Esophagus (tissue), 2 donors: ENCODE results near the gene POLR2I. TPM values are rescaled to one million over a fixed set of nuclear protein-coding genes. Genes with fewer than 3 reads are reported as not detected.

Experiments used
- H3K27ac ChIP-seq, 2 donors: one replicate each; pipeline ENCODE4 v1.5.1; 2013; ENCODE audit warnings: low read depth in 2 of 2, mild to moderate bottlenecking in 2 of 2, inconsistent platforms in 1 of 2, low read length in 1 of 2, moderate library complexity in 1 of 2
- H3K27me3 ChIP-seq, 2 donors: one replicate each; pipeline ENCODE4 v1.6.1; 2013; ENCODE audit warnings: low read length in 2 of 2, control low read depth in 1 of 2, mild to moderate bottlenecking in 1 of 2; ENCODE audit not compliant: insufficient read depth in 2 of 2, control insufficient read depth in 1 of 2
- H3K36me3 ChIP-seq, 2 donors: one replicate each; pipeline ENCODE4 v1.6.1; 2013; ENCODE audit warnings: low read length in 1 of 2; ENCODE audit not compliant: control insufficient read depth in 2 of 2, insufficient read depth in 2 of 2
- H3K4me1 ChIP-seq, 2 donors: one replicate each; pipeline ENCODE4 v1.6.1; 2013; ENCODE audit warnings: low read length in 1 of 2; ENCODE audit not compliant: control insufficient read depth in 2 of 2, insufficient read depth in 2 of 2
- H3K4me3 ChIP-seq, 2 donors: one replicate each; pipeline ENCODE4 v1.5.1; 2013; ENCODE audit warnings: low read length in 2 of 2, mild to moderate bottlenecking in 2 of 2, low read depth in 1 of 2, moderate library complexity in 1 of 2
- H3K9me3 ChIP-seq, 2 donors: one replicate each; pipeline ENCODE4 v1.6.1; 2013; ENCODE audit warnings: mild to moderate bottlenecking in 2 of 2, low read depth in 1 of 2, low read length in 1 of 2, moderate library complexity in 1 of 2; ENCODE audit not compliant: control insufficient read depth in 2 of 2, insufficient read depth in 1 of 2
- WGBS, 2 donors: extraction: QIAGEN DNeasy Blood & Tissue Kit; methylation state at CpG; one replicate each; pipeline ENCODE4 v1.1.7; 2013; 5-methylcytosine and 5-hydroxymethylcytosine counted together
- polyA plus RNA-seq, 2 donors: library from polyadenylated mRNA; stranded (reverse); fragments of 200-250 nt; gene quantifications; one replicate each; pipeline ENCODE4 v1.2.3, GENCODE V29; 2013
- donor health status: healthy with polysubstance abuse.
- donor health status: Bipolar disorder and iron deficiency.

The POLR2I gene
- polyA plus RNA-seq = 10 to 100 TPM; 66.7 to 77.8 TPM

- Histone ChIP-seq H3K4me1 (peaks cover 0 to 18% of the 10 kb centered on the region in 2 donors), H3K4me3 (peak within 1 kb of the TSS; percentile 75 to 79), H3K36me3 (peaks cover 3 to 22% of the 10 kb centered on the region in 2 donors), H3K27me3 (no peaks in the 10 kb centered on the region), H3K9me3 (no peaks in the 10 kb centered on the region), H3K27ac (peak within 1 kb of the TSS; percentile 94 to 97)
- WGBS, 2 donors = 0% methylated on average over 60 of the region's 60 CpGs
Observed at GRCh38 chr19:36114721-36115452, at the start of gene POLR2I. TSS of gene POLR2I (minus strand) at chr19:36114875. CDS start at chr19:36114856, 19 bp downstream.

GRCh38 chr19:36163813-36164212 lies 49.1 kb upstream of the POLR2I start:
- WGBS, 2 donors = 96 to 97% methylated on average over 12 of the region's 12 CpGs
- no peak overlapping the region for H3K27ac ChIP-seq
- no peak overlapping the region for H3K4me3 ChIP-seq
- peaks cover 0 to 12% of the 10 kb centered on the region in 2 donors for H3K36me3 ChIP-seq
- H3K27me3 ChIP-seq = no peaks in the 10 kb centered on the region
- no peaks in the 10 kb centered on the region for H3K4me1 ChIP-seq
- H3K9me3 ChIP-seq = no peaks in the 10 kb centered on the region

- peak overlapping the region; percentile 63 to 90 for H3K27ac ChIP-seq
Observed at GRCh38 chr19:36160821-36161596, 46.3 kb upstream of the POLR2I start.

GRCh38 chr19:36153126-36153525 lies 38.5 kb upstream of the POLR2I start:
- Histone ChIP-seq H3K4me3 (no peak overlapping the region), H3K36me3 (peaks cover 3 to 19% of the 10 kb centered on the region in 2 donors), H3K9me3 (no peaks in the 10 kb centered on the region), H3K27me3 (no peaks in the 10 kb centered on the region), H3K4me1 (peaks cover 2 to 10% of the 10 kb centered on the region in 2 donors), H3K27ac (peak overlapping the region; percentile 81 to 83)
- 90 to 95% methylated on average over 10 of the region's 10 CpGs for WGBS, 2 donors

More at GRCh38 chr19:36160821-36161596, 46.3 kb upstream of the POLR2I start:
- H3K27me3 ChIP-seq = no peaks in the 10 kb centered on the region
- no peaks in the 10 kb centered on the region for H3K9me3 ChIP-seq
- peak overlapping the region in 1 of 2 donors; percentile 2 for H3K4me3 ChIP-seq
- 55 to 63% methylated on average over 7 of the region's 7 CpGs for WGBS, 2 donors
- peaks cover 0 to 9% of the 10 kb centered on the region in 2 donors for H3K36me3 ChIP-seq
- no peaks in the 10 kb centered on the region for H3K4me1 ChIP-seq

DNA sequence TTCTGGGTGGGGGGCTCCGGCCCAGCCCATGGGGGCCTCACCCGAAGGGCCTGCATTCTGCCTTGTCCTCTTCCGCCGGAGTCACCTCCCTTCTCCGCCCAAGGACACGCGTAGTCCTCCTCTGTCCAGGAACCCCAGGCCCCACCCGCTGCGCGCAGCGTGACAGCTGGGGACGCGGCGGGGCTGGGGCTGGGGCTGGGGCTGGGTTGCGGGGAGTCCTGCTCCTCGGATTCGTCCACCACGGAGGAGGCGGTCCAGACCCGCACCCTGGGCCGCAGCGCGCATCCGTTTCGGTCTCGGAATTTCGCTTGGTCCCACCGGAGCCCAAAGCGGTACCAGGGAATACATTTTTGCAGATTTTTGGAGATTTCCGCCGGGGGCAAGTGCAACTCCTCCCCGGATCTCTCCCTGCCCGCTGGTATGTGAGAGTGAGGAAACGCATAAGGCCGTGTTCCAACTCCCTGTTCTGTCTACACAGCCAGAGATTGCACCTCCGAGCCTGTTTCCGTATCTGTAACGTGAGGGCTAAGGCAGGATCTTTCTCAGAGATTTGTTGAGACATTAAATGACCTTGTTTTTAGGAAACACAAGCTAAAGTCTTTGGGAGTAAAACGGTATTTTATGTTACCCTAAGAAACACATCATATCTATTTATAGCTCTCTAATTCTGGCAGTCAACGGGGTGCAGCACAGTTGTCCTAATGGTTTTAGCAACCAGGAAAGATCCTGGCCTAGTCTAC lies 37.8 kb upstream of the POLR2I start, which contains the start of gene COX7A1:
TSS of gene COX7A1 (minus strand) at position 96 of the 740 bp plus-strand sequence. CDS start at position 56, 40 bp downstream.
- Histone ChIP-seq H3K27ac (peak within 1 kb of the TSS; percentile 81 to 98), H3K4me3 (peak within 1 kb of the TSS; percentile 41 to 45), H3K9me3 (no peaks in the 10 kb centered on the region), H3K4me1 (peaks cover 2 to 10% of the 10 kb centered on the region in 2 donors), H3K27me3 (no peaks in the 10 kb centered on the region), H3K36me3 (peaks cover 3 to 22% of the 10 kb centered on the region in 2 donors)
- 56 to 61% methylated on average over 39 to 40 of the region's 40 CpGs for WGBS, 2 donors

DNA sequence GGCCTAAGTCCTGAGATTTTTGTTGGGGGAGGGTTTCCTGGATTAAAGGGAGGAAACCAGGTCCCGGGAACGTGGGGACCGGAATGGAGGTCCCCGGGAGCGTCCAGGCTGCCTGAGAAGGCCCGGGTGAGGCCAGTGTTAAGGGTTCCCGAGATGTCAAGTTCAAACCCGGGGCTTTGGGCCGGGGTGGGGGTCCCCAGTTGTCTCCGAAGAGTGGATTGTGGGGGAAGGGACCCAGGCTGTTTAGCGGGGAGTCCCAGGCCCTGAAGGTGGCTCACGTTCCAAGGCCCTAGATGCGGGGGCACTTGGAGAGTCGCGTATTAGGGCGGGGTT lies 37.3 kb upstream of the POLR2I start:
- H3K4me3 ChIP-seq = peak overlapping the region; percentile 41 to 45
- peaks cover 2 to 10% of the 10 kb centered on the region in 2 donors for H3K4me1 ChIP-seq
- H3K27ac ChIP-seq = peak overlapping the region; percentile 81 to 98
- WGBS, 2 donors = 54 to 69% methylated on average over 16 of the region's 16 CpGs
- no peaks in the 10 kb centered on the region for H3K27me3 ChIP-seq
- no peaks in the 10 kb centered on the region for H3K9me3 ChIP-seq
- peaks cover 3 to 25% of the 10 kb centered on the region in 2 donors for H3K36me3 ChIP-seq

DNA sequence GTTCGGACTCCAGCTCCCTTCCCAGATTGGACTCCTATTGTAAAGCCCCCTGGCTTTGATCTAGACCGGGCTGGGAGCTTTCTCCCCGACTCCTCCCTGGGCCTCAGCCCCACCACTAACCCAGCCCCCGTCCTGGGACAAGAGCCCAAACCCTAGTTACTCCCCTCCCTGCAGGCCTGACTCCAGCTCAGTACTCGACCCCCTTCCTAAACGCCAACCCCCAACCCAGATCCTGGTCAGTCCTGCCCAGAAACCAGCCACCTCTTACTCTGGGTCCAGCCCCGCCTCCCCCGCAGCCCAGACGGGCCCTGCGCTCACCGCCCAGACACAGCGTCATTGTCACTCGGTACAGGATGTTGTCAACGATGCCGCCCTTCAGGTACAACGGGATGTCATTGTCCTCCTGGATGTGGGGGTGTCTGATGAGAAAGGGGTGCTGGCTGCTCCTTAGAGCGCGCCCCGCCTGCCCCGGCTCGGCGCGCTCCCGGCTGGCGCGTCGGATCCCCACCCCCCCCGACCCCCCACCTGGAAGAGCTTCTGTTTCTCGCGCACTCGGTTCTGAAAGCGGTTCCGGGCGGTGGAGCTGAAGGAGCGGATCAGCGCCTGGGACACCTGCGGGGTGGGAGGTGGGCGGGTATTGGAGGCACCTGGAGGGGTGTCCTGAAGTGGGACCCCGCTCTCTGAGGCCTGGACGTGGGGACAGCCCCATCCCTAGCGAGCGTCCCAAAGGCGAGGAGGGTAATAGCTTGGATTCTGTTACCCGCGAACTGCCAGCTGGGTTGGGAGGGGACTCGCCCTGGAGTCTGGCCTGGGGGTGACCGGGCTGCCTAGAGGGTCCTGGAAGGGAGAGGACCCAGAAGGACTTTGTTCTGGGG lies 36.7 kb upstream of the POLR2I start:
- Histone ChIP-seq H3K4me1 (peaks cover 2 to 10% of the 10 kb centered on the region in 2 donors), H3K4me3 (peak overlapping the region; percentile 41 to 45), H3K9me3 (no peaks in the 10 kb centered on the region), H3K27me3 (no peaks in the 10 kb centered on the region), H3K27ac (peak overlapping the region; percentile 81 to 98), H3K36me3 (peaks cover 3 to 31% of the 10 kb centered on the region in 2 donors)
- 56 to 64% methylated on average over 45 to 47 of the region's 47 CpGs for whole genome bisulfite sequencing, 2 donors

DNA sequence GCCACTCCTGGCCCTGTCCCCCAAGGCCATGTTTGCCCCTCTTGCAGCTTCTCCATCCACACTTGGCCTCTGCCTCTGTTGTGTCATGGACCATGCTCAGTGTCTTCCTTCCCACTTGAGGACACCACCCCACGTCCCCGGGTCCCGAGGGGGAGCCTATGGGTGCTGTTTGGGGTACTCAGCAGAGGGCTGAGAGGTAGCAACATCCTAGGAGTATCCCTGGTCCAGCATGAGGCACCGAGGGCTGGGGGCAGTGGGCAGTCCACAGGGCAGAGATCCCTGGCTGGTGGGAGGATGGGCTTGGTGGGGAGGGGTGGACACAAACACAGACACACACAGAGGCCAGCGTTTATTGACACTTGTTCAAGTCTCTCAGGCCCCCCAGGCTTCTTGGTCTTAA lies 35.9 kb upstream of the POLR2I start:
- no peaks in the 10 kb centered on the region for H3K27me3 ChIP-seq
- 52 to 54% methylated on average over 5 of the region's 5 CpGs for WGBS, 2 donors
- H3K9me3 ChIP-seq = no peaks in the 10 kb centered on the region
- H3K4me3 ChIP-seq = no peak overlapping the region
- peak overlapping the region; percentile 81 to 98 for H3K27ac ChIP-seq
- H3K4me1 ChIP-seq = peaks cover 2 to 10% of the 10 kb centered on the region in 2 donors
- peaks cover 9 to 39% of the 10 kb centered on the region in 2 donors for H3K36me3 ChIP-seq
